SHP77 treated with DMSO at 0.1 percent for 48 hours (cell line): ENCODE data around the gene GPC5.
"Not testable (repeated sequence)": the region's sequence is repeated elsewhere in the genome, so short reads cannot be mapped to it uniquely, and the experiment has no call there.

ENCODE experiments used
- DNase-seq: peaks from one replicate; lab custom pipeline; 2025; lab: John Stamatoyannopoulos, UW

GPC5 gene

GRCh38 chr13:92473765-92474475 lies 1075.5 kb downstream of the GPC5 start:
- DNase-seq: no peak

GRCh38 chr13:92480387-92480786 lies 1082.0 kb downstream of the GPC5 start:
- no peak for DNase-seq

GRCh38 chr13:92482790-92483189 lies 1084.4 kb downstream of the GPC5 start:
- DNase-seq: not testable (repeated sequence)

- no peak for DNase-seq
Measured at GRCh38 chr13:92483894-92484293, 1085.5 kb downstream of the GPC5 start.

GRCh38 chr13:92487238-92487637 lies 1088.8 kb downstream of the GPC5 start:
- no peak for DNase-seq

- DNase-seq: no peak
Measured at GRCh38 chr13:92488249-92488852, 1089.9 kb downstream of the GPC5 start.

GRCh38 chr13:92491839-92492238 lies 1093.4 kb downstream of the GPC5 start:
- no peak for DNase-seq

GRCh38 chr13:92494915-92495314 lies 1096.5 kb downstream of the GPC5 start:
- no peak for DNase-seq

GRCh38 chr13:92500192-92500591 lies 1101.8 kb downstream of the GPC5 start:
- no peak for DNase-seq

GRCh38 chr13:92510416-92510815 lies 1112.0 kb downstream of the GPC5 start:
- no peak for DNase-seq

- no peak for DNase-seq
Measured at GRCh38 chr13:92512852-92513251, 1114.4 kb downstream of the GPC5 start.

- no peak for DNase-seq
Measured at GRCh38 chr13:92513672-92514071, 1115.3 kb downstream of the GPC5 start.

GRCh38 chr13:92514420-92515125 lies 1116.2 kb downstream of the GPC5 start:
- no peak for DNase-seq

GRCh38 chr13:92516878-92517277 lies 1118.5 kb downstream of the GPC5 start:
- not testable (repeated sequence) for DNase-seq

- DNase-seq: not testable (repeated sequence)
Measured at GRCh38 chr13:92518622-92519021, 1120.2 kb downstream of the GPC5 start.

- no peak for DNase-seq
Measured at GRCh38 chr13:92530364-92530763, 1131.9 kb downstream of the GPC5 start.

GRCh38 chr13:92535222-92536006 lies 1137.0 kb downstream of the GPC5 start:
- no peak for DNase-seq

- no peak for DNase-seq
Measured at GRCh38 chr13:92537471-92537870, 1139.0 kb downstream of the GPC5 start.

GRCh38 chr13:92538164-92538563 lies 1139.7 kb downstream of the GPC5 start:
- no peak for DNase-seq

- DNase-seq: not testable (repeated sequence)
Measured at GRCh38 chr13:92539148-92539547, 1140.7 kb downstream of the GPC5 start.

- no peak for DNase-seq
Measured at GRCh38 chr13:92547266-92547665, 1148.8 kb downstream of the GPC5 start.

GRCh38 chr13:92549276-92549675 lies 1150.9 kb downstream of the GPC5 start:
- no peak for DNase-seq
